HCT116 (cell line): ENCODE results near the gene SBF2. TPM values are rescaled to one million over a fixed set of nuclear protein-coding genes. Genes with fewer than 3 reads are reported as not detected.

Experiments
- ATAC-seq: fragments of 200-7000 bp; cut with Tn5 transposase; 2 replicates; pipeline ENCODE4 v1.9.1; 2020; ENCODE audit warnings: mild to moderate bottlenecking, moderate library complexity
- BruUV-seq: library from RNA; stranded (reverse); fragments of 400-500 nt; replicated peaks from 2 replicates; lab custom pipeline; 2021; lab: Mats Ljungman, UMichigan
- CTCF ChIA-PET: fragments of 300-600 bp; sonication (Branson Sonifier 250); formaldehyde crosslinking; loops from one replicate; lab custom pipeline; 2021; ENCODE audit warnings: antibody characterized with exemption; lab: Charles Lee
- POLR2A ChIA-PET: fragments of 300-600, 350-600 bp; sonication (Branson Sonifier 250); formaldehyde crosslinking; loops from one replicate; lab custom pipeline; 2021; ENCODE audit warnings: antibody characterized with exemption; lab: Charles Lee
- RAD21 ChIA-PET, 2 experiments: fragments of 300-600 bp; sonication (Branson Sonifier 250); formaldehyde crosslinking; loops; one replicate each; lab custom pipeline; 2023; ENCODE audit warnings: low total read pairs in 2 of 2; ENCODE audit not compliant: uncharacterized antibody in 2 of 2, unreplicated experiment in 2 of 2, low non-redundant PET in 1 of 2; lab: Charles Lee
- DNase-seq: peaks from one replicate; pipeline ENCODE4 v3.0.0-alpha.2; 2010; ENCODE audit warnings: low read depth, low spot score
- H2AFZ ChIP-seq: fragments of 200-600 bp; shearing (Covaris generic), sonication (generic); 2 replicates; pipeline ENCODE4 v1.6.1; 2017; ENCODE audit warnings: low read depth, mixed run types, mixed read lengths, antibody characterized with exemption, low read length; ENCODE audit not compliant: poor library complexity, severe bottlenecking
- H3K27ac ChIP-seq: 2 replicates; pipeline ENCODE4 v1.5.1; 2012; ENCODE audit warnings: low read depth, low read length
- H3K27me3 ChIP-seq: fragments of 200-600 bp; sonication (generic); 2 replicates; pipeline ENCODE4 v1.6.1; 2016; ENCODE audit warnings: mixed run types, low read length, mixed read lengths; ENCODE audit not compliant: insufficient read depth
- H3K36me3 ChIP-seq, 2 experiments: fragments of 200-500 bp in 1 of 2; fragments of 200-600 bp in 1 of 2; sonication (Bioruptor generic) in 1 of 2; sonication (generic) in 1 of 2; 2 replicates each; pipeline versions ENCODE4 v1.5.1 to v1.6.1; 2014 to 2016; ENCODE audit warnings: low read length in 2 of 2, inconsistent platforms in 1 of 2, mixed read lengths in 1 of 2, mixed run types in 1 of 2; ENCODE audit not compliant: insufficient read depth in 2 of 2, control insufficient read depth in 1 of 2
- H3K4me1 ChIP-seq, 2 experiments: fragments of 200-600 bp in 1 of 2; sonication (generic) in 1 of 2; 2 replicates each; pipeline versions ENCODE4 v1.5.1 to v1.6.1; 2012 to 2017; ENCODE audit warnings: low read length in 2 of 2, inconsistent platforms in 1 of 2, mild to moderate bottlenecking in 1 of 2, mixed read lengths in 1 of 2, mixed run types in 1 of 2, moderate library complexity in 1 of 2; ENCODE audit not compliant: insufficient read depth in 2 of 2, control insufficient read depth in 1 of 2
- H3K4me2 ChIP-seq: fragments of 200-600 bp; sonication (generic); 2 replicates; pipeline ENCODE4 v1.6.1; 2017; ENCODE audit warnings: mixed run types, low read length, mixed read lengths
- H3K4me3 ChIP-seq, 2 experiments: fragments of 200-600 bp in 1 of 2; sonication (generic) in 1 of 2; replicated peaks in 1 of 2; 2 replicates each; pipeline ENCODE4 v1.5.1; 2011 to 2016; ENCODE audit warnings: low read length in 2 of 2, control low read depth in 1 of 2, low read depth in 1 of 2, mild to moderate bottlenecking in 1 of 2, mixed read lengths in 1 of 2, mixed run types in 1 of 2
- H3K79me2 ChIP-seq: fragments of 200-600 bp; sonication (generic); 2 replicates; pipeline ENCODE4 v1.6.1; 2017; ENCODE audit warnings: mild to moderate bottlenecking, mixed run types, low read length, moderate library complexity, mixed read lengths; ENCODE audit not compliant: insufficient read depth
- H3K9ac ChIP-seq: fragments of 200-600 bp; sonication (generic); 2 replicates; pipeline ENCODE4 v1.6.1; 2016; ENCODE audit warnings: low read length, mixed read lengths
- H3K9me2 ChIP-seq: fragments of 200-600 bp; sonication (generic), shearing (Covaris generic); 2 replicates; pipeline ENCODE4 v1.6.1; 2017; ENCODE audit warnings: mixed run types, mild to moderate bottlenecking, moderate library complexity; ENCODE audit not compliant: insufficient read depth
- H3K9me3 ChIP-seq, 2 experiments: fragments of 200-500 bp in 1 of 2; fragments of 200-600 bp in 1 of 2; sonication (Bioruptor generic) in 1 of 2; sonication (generic) in 1 of 2; 2 replicates each; pipeline ENCODE4 v1.6.1; 2014 to 2017; ENCODE audit warnings: low read length in 2 of 2, mixed read lengths in 2 of 2, inconsistent platforms in 1 of 2, low read depth in 1 of 2, mild to moderate bottlenecking in 1 of 2, mixed run types in 1 of 2, moderate library complexity in 1 of 2; ENCODE audit not compliant: control insufficient read depth in 1 of 2, insufficient read depth in 1 of 2
- H4K20me1 ChIP-seq: fragments of 200-600 bp; sonication (generic), shearing (Covaris generic); 2 replicates; pipeline ENCODE4 v1.6.1; 2017; ENCODE audit warnings: mixed run types, mild to moderate bottlenecking, moderate library complexity; ENCODE audit not compliant: insufficient read depth
- CEBPB ChIP-seq: IDR thresholded peaks from 2 replicates; pipeline ENCODE4 v1.6.1; 2012; ENCODE audit warnings: low read depth
- FOSL1 ChIP-seq: IDR thresholded peaks from 2 replicates; pipeline ENCODE4 v1.6.1; 2012; ENCODE audit warnings: low read depth
- POLR2AphosphoS5 ChIP-seq: IDR thresholded peaks from 2 replicates; pipeline ENCODE4 v1.6.1; 2011; ENCODE audit warnings: mild to moderate bottlenecking, low read depth, low read length, moderate library complexity
- RAD21 ChIP-seq: IDR thresholded peaks from 2 replicates; pipeline ENCODE4 v1.6.1; 2012; ENCODE audit warnings: low read depth, mild to moderate bottlenecking
- SP1 ChIP-seq: IDR thresholded peaks from 2 replicates; pipeline ENCODE4 v1.6.1; 2012; ENCODE audit warnings: low read depth
- TCF7L2 ChIP-seq: IDR thresholded peaks from 2 replicates; pipeline ENCODE4 v1.7.0; 2011; ENCODE audit warnings: borderline replicate concordance, inconsistent platforms; ENCODE audit not compliant: insufficient read depth, insufficient read length; ENCODE audit errors: extremely low read depth
- ZFX ChIP-seq: fragments of 450-650 bp; IDR thresholded peaks from 2 replicates; pipeline ENCODE4 v1.6.1; 2017
- intact Hi-C: fragments of 100-400 bp; cut with micrococcal nuclease; formaldehyde crosslinking; loops from 2 replicates; pipeline ENCODE4 v1.10.0; 2022
- total RNA-seq: library from RNA; stranded (reverse); gene quantifications from one replicate; pipeline ENCODE4 v1.2.1, GENCODE V29; 2021; ENCODE audit not compliant: unreplicated experiment
- TF ChIP-seq, protein P1 (sequence below), 3 experiments: fragments of 200-600 bp in 1 of 3; sonication (generic) in 1 of 3; IDR thresholded peaks in 2 of 3; conservative IDR thresholded peaks in 1 of 3; 2 replicates each; pipeline ENCODE4 v1.5.1; 2012 to 2017; ENCODE audit warnings: low read depth in 2 of 3, low read length in 2 of 3, antibody characterized with exemption in 1 of 3, borderline replicate concordance in 1 of 3, control low read depth in 1 of 3, mild to moderate bottlenecking in 1 of 3, mixed read lengths in 1 of 3, mixed run types in 1 of 3, moderate library complexity in 1 of 3; ENCODE audit not compliant: insufficient read depth in 1 of 3

The SBF2 gene
- total RNA-seq, 1 experiment from 2014 or later: 35.0 TPM

DNA sequence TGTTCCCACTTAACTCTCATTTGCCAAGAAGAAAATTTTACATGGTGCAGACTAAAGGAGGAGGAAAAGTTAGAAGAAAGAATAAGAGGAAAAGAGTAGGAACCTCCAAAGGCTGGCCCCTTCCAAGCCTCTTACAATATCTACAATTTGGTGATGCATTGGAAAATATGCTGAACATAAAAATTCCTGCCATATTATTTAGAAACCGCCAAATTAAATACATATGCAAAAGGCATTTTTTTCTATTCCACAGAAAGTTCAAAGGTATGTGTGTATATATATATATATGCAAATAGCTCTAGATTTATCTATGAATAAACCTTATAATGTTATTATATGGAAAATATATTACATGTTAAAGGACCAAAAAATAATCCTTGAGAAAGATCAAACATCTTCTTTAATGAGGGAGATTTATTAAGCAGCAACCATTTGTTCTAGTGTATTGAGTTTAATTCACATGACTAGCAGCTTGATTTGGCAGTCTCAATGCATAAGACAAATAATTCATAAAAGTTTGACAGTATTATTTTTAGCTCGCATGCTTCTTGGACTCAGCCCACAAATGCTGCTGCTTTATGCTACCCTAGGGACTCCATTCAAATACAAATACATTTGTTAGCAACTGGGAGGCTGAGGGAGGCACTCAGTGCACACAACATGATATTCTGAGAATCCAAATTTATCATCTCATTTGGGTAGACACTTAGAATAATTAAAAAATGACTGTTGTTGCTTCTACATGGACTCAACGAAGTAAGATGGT lies 184.9 kb downstream of the SBF2 start:
- H3K9ac ChIP-seq: no peak overlapping the region
- ChIA-PET CTCF (no interaction called here), POLR2A (no interaction called here), RAD21 (no interaction called here)
- ATAC-seq: no peak
- H3K79me2 ChIP-seq: no peaks in the 10 kb centered on the region
- intact Hi-C loops: no loop called here
- H3K27me3 ChIP-seq: no peaks in the 10 kb centered on the region
- no peaks in the 10 kb centered on the region for H3K9me2 ChIP-seq
- H3K36me3 ChIP-seq: no peaks in the 10 kb centered on the region
- DNase-seq: no peak
- H3K4me3 ChIP-seq: no peak overlapping the region
- H3K27ac ChIP-seq: no peak overlapping the region
- no TSS peak for BruUV-seq
- H3K4me2 ChIP-seq: no peak overlapping the region
- H2AFZ ChIP-seq: no peak overlapping the region
- TF ChIP-seq, protein P1, sequence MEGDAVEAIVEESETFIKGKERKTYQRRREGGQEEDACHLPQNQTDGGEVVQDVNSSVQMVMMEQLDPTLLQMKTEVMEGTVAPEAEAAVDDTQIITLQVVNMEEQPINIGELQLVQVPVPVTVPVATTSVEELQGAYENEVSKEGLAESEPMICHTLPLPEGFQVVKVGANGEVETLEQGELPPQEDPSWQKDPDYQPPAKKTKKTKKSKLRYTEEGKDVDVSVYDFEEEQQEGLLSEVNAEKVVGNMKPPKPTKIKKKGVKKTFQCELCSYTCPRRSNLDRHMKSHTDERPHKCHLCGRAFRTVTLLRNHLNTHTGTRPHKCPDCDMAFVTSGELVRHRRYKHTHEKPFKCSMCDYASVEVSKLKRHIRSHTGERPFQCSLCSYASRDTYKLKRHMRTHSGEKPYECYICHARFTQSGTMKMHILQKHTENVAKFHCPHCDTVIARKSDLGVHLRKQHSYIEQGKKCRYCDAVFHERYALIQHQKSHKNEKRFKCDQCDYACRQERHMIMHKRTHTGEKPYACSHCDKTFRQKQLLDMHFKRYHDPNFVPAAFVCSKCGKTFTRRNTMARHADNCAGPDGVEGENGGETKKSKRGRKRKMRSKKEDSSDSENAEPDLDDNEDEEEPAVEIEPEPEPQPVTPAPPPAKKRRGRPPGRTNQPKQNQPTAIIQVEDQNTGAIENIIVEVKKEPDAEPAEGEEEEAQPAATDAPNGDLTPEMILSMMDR (IDR thresholded peaks at IDR 0.05 in 2 of 3, conservative IDR thresholded peaks at IDR 0.05 in 1 of 3; ENCODE audit: borderline replicate concordance in 1 of 3, insufficient read depth in 1 of 3, low read depth in 2 of 3, low read length in 2 of 3): no peak
- TF ChIP-seq FOSL1 (no peak), ZFX (no peak), CEBPB (no peak), TCF7L2 (no peak), RAD21 (no peak), SP1 (no peak), POLR2AphosphoS5 (no peak)
- no peaks in the 10 kb centered on the region for H3K9me3 ChIP-seq
- no peaks in the 10 kb centered on the region for H4K20me1 ChIP-seq
- H3K4me1 ChIP-seq: no peaks in the 10 kb centered on the region
